GM12878 (cell line): ENCODE data around the gene TPRG1. TPM values are rescaled to one million over a fixed set of nuclear protein-coding genes. Genes with fewer than 3 reads are reported as not detected.

Experiments
- ATAC-seq: fragments of 200-7000 bp; cut with Tn5 transposase; 3 replicates; pipeline ENCODE4 v1.9.1; 2020; ENCODE audit warnings: mild to moderate bottlenecking, moderate library complexity
- BruUV-seq: library from RNA; stranded (reverse); fragments of 400-500 nt; replicated peaks from 2 replicates; lab custom pipeline; 2021; lab: Mats Ljungman, UMichigan
- CTCF ChIA-PET: fragments of 300-600 bp; sonication (Branson Sonifier 250); formaldehyde crosslinking; extraction: SDS; loops from one replicate; lab custom pipeline; 2021; ENCODE audit warnings: inconsistent platforms; lab: Yijun Ruan, JAX
- POLR2A ChIA-PET: fragments of 350-600 bp; formaldehyde crosslinking; extraction: SDS; loops from one replicate; lab custom pipeline; 2021; ENCODE audit warnings: inconsistent platforms; lab: Charles Lee
- RAD21 ChIA-PET: fragments of 300-600 bp; sonication (Branson Sonifier 250); formaldehyde crosslinking; loops from one replicate; lab custom pipeline; 2023; ENCODE audit warnings: antibody characterized with exemption; ENCODE audit not compliant: unreplicated experiment; lab: Charles Lee
- SMC1A ChIA-PET: fragments of 300-600 bp; sonication (Branson Sonifier 250); formaldehyde crosslinking; loops from one replicate; lab custom pipeline; 2023; ENCODE audit not compliant: unreplicated experiment, uncharacterized antibody; lab: Charles Lee
- DNase-seq: peaks from one replicate; pipeline ENCODE4 v3.0.0-alpha.2; 2011; ENCODE audit warnings: low read depth, low spot score
- FAIRE-seq: peaks from 3 replicates; lab custom pipeline; 2011; peaks lifted over from hg19 to GRCh38; lab: Jason Lieb, UNC
- H2AFZ ChIP-seq: 2 replicates; pipeline ENCODE4 v1.6.0; 2011; ENCODE audit warnings: low read depth, low read length, control low read depth; ENCODE audit not compliant: control insufficient read depth
- H3K27ac ChIP-seq: 2 replicates; pipeline ENCODE4 v1.5.1; 2011; ENCODE audit warnings: control low read depth; ENCODE audit not compliant: control insufficient read depth, insufficient read depth
- H3K27me3 ChIP-seq, 2 experiments: replicated peaks in 1 of 2; 2 replicates each; pipeline versions ENCODE4 v1.6.0 to v1.6.1; 2011; ENCODE audit warnings: low read length in 1 of 2; ENCODE audit not compliant: control insufficient read depth in 2 of 2, insufficient read depth in 2 of 2
- H3K36me3 ChIP-seq, 2 experiments: 2 replicates each; pipeline ENCODE4 v1.5.1; 2011; ENCODE audit warnings: low read length in 1 of 2; ENCODE audit not compliant: control insufficient read depth in 2 of 2, insufficient read depth in 2 of 2
- H3K4me1 ChIP-seq: 2 replicates; pipeline ENCODE4 v1.6.1; 2011; ENCODE audit warnings: mild to moderate bottlenecking, low read length, moderate library complexity, mixed read lengths; ENCODE audit not compliant: control insufficient read depth, insufficient read depth
- H3K4me2 ChIP-seq: 2 replicates; pipeline ENCODE4 v1.6.0; 2011; ENCODE audit warnings: control low read depth; ENCODE audit not compliant: control insufficient read depth, insufficient read depth
- H3K4me3 ChIP-seq: fragments of 200-600 bp; sonication (generic); 2 replicates; pipeline ENCODE4 v1.5.1; 2016
- H3K79me2 ChIP-seq: 2 replicates; pipeline ENCODE4 v1.6.0; 2011; ENCODE audit warnings: low read length; ENCODE audit not compliant: control insufficient read depth, insufficient read depth
- H3K9ac ChIP-seq: 2 replicates; pipeline ENCODE4 v1.8.0; 2011; ENCODE audit warnings: low read length, control low read depth, mixed read lengths; ENCODE audit not compliant: control insufficient read depth, insufficient read depth
- H3K9me3 ChIP-seq: replicated peaks from 3 replicates; pipeline ENCODE4 v1.5.1; 2011; ENCODE audit warnings: mild to moderate bottlenecking, low read length; ENCODE audit not compliant: control insufficient read depth, insufficient read depth
- H4K20me1 ChIP-seq: 2 replicates; pipeline ENCODE4 v1.6.0; 2011; ENCODE audit not compliant: control insufficient read depth, insufficient read depth
- CBX5 ChIP-seq: sonication (generic); IDR thresholded peaks from 2 replicates; pipeline ENCODE4 v1.6.1; 2016; ENCODE audit warnings: low read depth, moderate library complexity, mild to moderate bottlenecking, inconsistent platforms
- CHD1 ChIP-seq: IDR thresholded peaks from 2 replicates; pipeline ENCODE4 v1.6.1; 2012; ENCODE audit warnings: low read depth, low read length, improper control_type of control experiment
- CHD2 ChIP-seq: IDR thresholded peaks from 2 replicates; pipeline ENCODE4 v1.6.1; 2011; ENCODE audit warnings: low read depth, low read length, improper control_type of control experiment, borderline replicate concordance
- CREB1 ChIP-seq: IDR thresholded peaks from 2 replicates; pipeline ENCODE4 v1.6.1; 2012; ENCODE audit warnings: low read depth, mild to moderate bottlenecking, inconsistent platforms
- FOXK2 ChIP-seq: fragments of 450-650 bp; IDR thresholded peaks from 2 replicates; pipeline ENCODE4 v1.6.1; 2017; ENCODE audit warnings: mild to moderate bottlenecking, moderate library complexity
- POLR2AphosphoS5 ChIP-seq: IDR thresholded peaks from 2 replicates; pipeline ENCODE4 v1.6.1; 2011; ENCODE audit warnings: mild to moderate bottlenecking, low read length, inconsistent platforms
- RAD21 ChIP-seq: IDR thresholded peaks from 2 replicates; pipeline ENCODE4 v1.6.1; 2011; ENCODE audit warnings: mild to moderate bottlenecking, low read depth, low read length, moderate library complexity; ENCODE audit not compliant: insufficient read depth
- SPI1 ChIP-seq: IDR thresholded peaks from 2 replicates; pipeline ENCODE4 v1.6.1; 2011; ENCODE audit warnings: low read depth, mild to moderate bottlenecking, low read length, moderate library complexity, borderline replicate concordance; ENCODE audit not compliant: insufficient read depth
- SUPT20H ChIP-seq: IDR thresholded peaks from 2 replicates; pipeline ENCODE4 v1.6.1; 2011; ENCODE audit warnings: low read depth, mild to moderate bottlenecking, low read length, moderate library complexity, borderline replicate concordance; ENCODE audit not compliant: control insufficient read depth
- SUZ12 ChIP-seq: fragments of 200-600 bp; sonication (generic); IDR thresholded peaks from one replicate; pipeline ENCODE4 v1.6.1; 2018; ENCODE audit warnings: antibody characterized with exemption, mild to moderate bottlenecking; ENCODE audit not compliant: unreplicated experiment
- TCF7 ChIP-seq: IDR thresholded peaks from 2 replicates; pipeline ENCODE4 v1.6.1; 2014; ENCODE audit warnings: antibody characterized with exemption, borderline replicate concordance
- WGBS: methylation state at CpG from one replicate; pipeline ENCODE4 v1.1.6; 2016; ENCODE audit warnings: low lambda C conversion rate; ENCODE audit not compliant: insufficient replicate concordance, insufficient coverage; ENCODE audit errors: missing lambda C conversion rate; 5-methylcytosine and 5-hydroxymethylcytosine counted together
- in situ Hi-C: fragments of 300-500 bp; cut with MboI; formaldehyde crosslinking; loops from 9 replicates; pipeline ENCODE4 v1.14.3; 2018; ENCODE audit warnings: mixed read lengths
- intact Hi-C: fragments of 100-400 bp; cut with micrococcal nuclease; formaldehyde crosslinking; loops from one replicate; pipeline ENCODE4 v1.14.2; 2022; ENCODE audit not compliant: unreplicated experiment
- polyA plus RNA-seq, 11 experiments: library from polyadenylated mRNA; depleted of rRNA in 4 of 11; unstranded in 6 of 11; stranded (reverse) in 5 of 11; fragments of >200 nt; fragmentation: Nextera tagmentation in 4 of 11; fragmentation: Illumina TruSeq in 1 of 11; extraction: Ambion mirVana in 4 of 11; extraction: Trizol in 1 of 11; gene quantifications; 1 replicate in 1 of 11; 2 replicates in 10 of 11; pipeline versions ENCODE4 v1.2.1 to v1.2.3, GENCODE V29; 2011 to 2016; ENCODE audit warnings: inconsistent platforms in 2 of 11, missing spikeins in 2 of 11, low read depth in 1 of 11
- total RNA-seq, 4 experiments: library from RNA; depleted of rRNA in 3 of 4; stranded (reverse); fragments of >200 nt in 3 of 4; fragmentation: Illumina TruSeq in 1 of 4; extraction: Trizol in 1 of 4; gene quantifications; 2 replicates each; pipeline versions ENCODE4 v1.2.1 to v1.2.3, GENCODE V29; 2013 to 2021
- TF ChIP-seq, protein P1 (sequence below): fragments of 450-650 bp; IDR thresholded peaks from 2 replicates; pipeline ENCODE4 v1.6.1; 2016; ENCODE audit warnings: mild to moderate bottlenecking

The TPRG1 gene
- total and polyA plus RNA-seq, 10 of the 15 experiments (the other 5 are each of a cell fraction or from before 2014, with no cell fraction given), result 0.26 to 30.7 (median 3.6) TPM

DNA sequence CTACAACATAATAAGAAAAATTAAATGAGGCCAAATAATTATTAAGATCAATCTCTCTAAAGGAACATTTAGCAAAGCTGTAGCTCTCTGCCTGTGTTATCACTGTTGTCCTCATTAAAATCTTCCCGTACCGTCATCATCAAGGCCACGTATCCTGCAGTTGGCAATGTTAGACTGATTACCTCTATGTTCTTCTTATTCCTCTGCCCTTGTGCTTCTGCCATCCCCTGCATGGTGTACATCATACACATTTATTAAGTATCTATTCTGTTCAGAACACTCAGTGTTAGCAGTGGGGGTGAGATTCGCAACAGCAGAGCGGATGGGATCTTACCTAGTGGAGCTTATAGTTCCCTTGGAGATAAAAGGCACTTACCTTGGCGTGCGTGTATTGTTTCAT is 12.8 kb downstream of the TPRG1 start:
- Histone ChIP-seq H3K79me2 (no peaks in the 10 kb centered on the region), H3K4me3 (no peak overlapping the region), H3K4me2 (no peak overlapping the region), H3K36me3 (no peaks in the 10 kb centered on the region), H3K4me1 (no peaks in the 10 kb centered on the region), H3K27me3 (no peaks in the 10 kb centered on the region), H3K9ac (no peak overlapping the region), H3K9me3 (no peaks in the 10 kb centered on the region), H3K27ac (no peak overlapping the region), H2AFZ (no peak overlapping the region), H4K20me1 (no peaks in the 10 kb centered on the region)
- FAIRE-seq (no peak), DNase-seq (no peak), ATAC-seq (no peak)
- TF ChIP-seq, protein P1, sequence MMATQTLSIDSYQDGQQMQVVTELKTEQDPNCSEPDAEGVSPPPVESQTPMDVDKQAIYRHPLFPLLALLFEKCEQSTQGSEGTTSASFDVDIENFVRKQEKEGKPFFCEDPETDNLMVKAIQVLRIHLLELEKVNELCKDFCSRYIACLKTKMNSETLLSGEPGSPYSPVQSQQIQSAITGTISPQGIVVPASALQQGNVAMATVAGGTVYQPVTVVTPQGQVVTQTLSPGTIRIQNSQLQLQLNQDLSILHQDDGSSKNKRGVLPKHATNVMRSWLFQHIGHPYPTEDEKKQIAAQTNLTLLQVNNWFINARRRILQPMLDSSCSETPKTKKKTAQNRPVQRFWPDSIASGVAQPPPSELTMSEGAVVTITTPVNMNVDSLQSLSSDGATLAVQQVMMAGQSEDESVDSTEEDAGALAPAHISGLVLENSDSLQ, result no peak
- TF ChIP-seq SPI1 (no peak), CBX5 (no peak), SUZ12 (no peak), CHD1 (no peak), CHD2 (no peak), POLR2AphosphoS5 (no peak), RAD21 (no peak), CREB1 (no peak), FOXK2 (no peak), TCF7 (no peak), SUPT20H (no peak)
- POLR2A ChIA-PET, result no interaction called here
- intact Hi-C loops, result no loop called here
- BruUV-seq, result no TSS peak
- CTCF ChIA-PET, result no interaction called here
- SMC1A ChIA-PET, result no interaction called here
- in situ Hi-C loops, result no loop called here
- 73% methylated on average over 7 of the region's 7 CpGs for WGBS
- RAD21 ChIA-PET, result no interaction called here
